Measurements from ENCODE around the gene LORICRIN.

LORICRIN gene

DNA sequence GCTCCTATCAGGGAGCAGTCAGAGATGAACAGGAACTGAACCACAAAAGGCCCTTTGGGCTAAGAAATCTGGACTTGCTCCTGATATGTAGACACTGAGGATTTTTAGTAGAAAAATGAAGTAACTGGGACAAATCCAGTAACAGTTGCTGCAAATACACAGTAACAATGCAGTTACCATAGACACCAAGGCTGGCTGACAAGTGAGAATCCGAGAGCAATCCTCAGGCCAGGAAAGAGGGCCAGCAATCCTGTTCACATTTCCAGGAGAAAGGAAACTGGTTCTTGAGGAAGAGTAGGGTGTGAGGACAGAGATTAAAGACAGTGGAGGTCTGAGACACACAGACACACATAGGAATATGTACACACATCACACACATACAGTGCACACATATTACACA is 9.3 kb upstream of the LORICRIN start:
- Histone ChIP-seq H3K36me3 (ENCODE audit: control insufficient read depth, insufficient read depth, low read length) (no peaks in the 10 kb centered on the region), H3K27me3 (ENCODE audit: control insufficient read depth, insufficient read depth, low read length) (no peaks in the 10 kb centered on the region), H3K27ac (ENCODE audit: low read depth, low read length) (no peak overlapping the region), H3K4me1 (ENCODE audit: control insufficient read depth, insufficient read depth, low read length) (no peaks in the 10 kb centered on the region), H3K4me3 (ENCODE audit: low read depth, low read length) (no peak overlapping the region), H3K9ac (ENCODE audit: low read depth, low read length) (no peak overlapping the region), H3K9me3 (ENCODE audit: control insufficient read depth, insufficient read depth, low read length) (no peaks in the 10 kb centered on the region)

- Histone ChIP-seq H3K9ac (ENCODE audit: low read depth, low read length) (no peak overlapping the region), H3K9me3 (ENCODE audit: control insufficient read depth, insufficient read depth, low read length) (no peaks in the 10 kb centered on the region), H3K27me3 (ENCODE audit: control insufficient read depth, insufficient read depth, low read length) (no peaks in the 10 kb centered on the region), H3K36me3 (ENCODE audit: control insufficient read depth, insufficient read depth, low read length) (no peaks in the 10 kb centered on the region), H3K4me1 (ENCODE audit: control insufficient read depth, insufficient read depth, low read length) (no peaks in the 10 kb centered on the region), H3K27ac (ENCODE audit: low read depth, low read length) (no peak overlapping the region), H3K4me3 (ENCODE audit: low read depth, low read length) (no peak overlapping the region)
These were observed 8.4 kb upstream of the LORICRIN start for GRCh38 chr1:153251087-153251486.

- H3K27ac ChIP-seq (ENCODE audit: low read depth, low read length) = no peak overlapping the region
These were observed 7.9 kb upstream of the LORICRIN start for GRCh38 chr1:153251562-153251961.

GRCh38 chr1:153251988-153252387 is 7.5 kb upstream of the LORICRIN start:
- H3K4me1 ChIP-seq (ENCODE audit: control insufficient read depth, insufficient read depth, low read length) = no peaks in the 10 kb centered on the region
- H3K4me3 ChIP-seq (ENCODE audit: low read depth, low read length) = no peak overlapping the region
- H3K9ac ChIP-seq (ENCODE audit: low read depth, low read length) = no peak overlapping the region
- H3K9me3 ChIP-seq (ENCODE audit: control insufficient read depth, insufficient read depth, low read length) = no peaks in the 10 kb centered on the region
- no peaks in the 10 kb centered on the region for H3K27me3 ChIP-seq (ENCODE audit: control insufficient read depth, insufficient read depth, low read length)
- no peak overlapping the region for H3K27ac ChIP-seq (ENCODE audit: low read depth, low read length)
- H3K36me3 ChIP-seq (ENCODE audit: control insufficient read depth, insufficient read depth, low read length) = no peaks in the 10 kb centered on the region

More at GRCh38 chr1:153251562-153251961, 7.9 kb upstream of the LORICRIN start:
- no peak overlapping the region for H3K4me3 ChIP-seq (ENCODE audit: low read depth, low read length)
- no peaks in the 10 kb centered on the region for H3K4me1 ChIP-seq (ENCODE audit: control insufficient read depth, insufficient read depth, low read length)
- no peaks in the 10 kb centered on the region for H3K27me3 ChIP-seq (ENCODE audit: control insufficient read depth, insufficient read depth, low read length)
- no peaks in the 10 kb centered on the region for H3K36me3 ChIP-seq (ENCODE audit: control insufficient read depth, insufficient read depth, low read length)
- no peaks in the 10 kb centered on the region for H3K9me3 ChIP-seq (ENCODE audit: control insufficient read depth, insufficient read depth, low read length)
- no peak overlapping the region for H3K9ac ChIP-seq (ENCODE audit: low read depth, low read length)

GRCh38 chr1:153253076-153253475 is 6.4 kb upstream of the LORICRIN start:
- Histone ChIP-seq H3K36me3 (ENCODE audit: control insufficient read depth, insufficient read depth, low read length) (no peaks in the 10 kb centered on the region), H3K4me3 (ENCODE audit: low read depth, low read length) (no peak overlapping the region), H3K9me3 (ENCODE audit: control insufficient read depth, insufficient read depth, low read length) (no peaks in the 10 kb centered on the region), H3K27ac (ENCODE audit: low read depth, low read length) (no peak overlapping the region), H3K27me3 (ENCODE audit: control insufficient read depth, insufficient read depth, low read length) (peaks cover 3% of the 10 kb centered on the region; the same call in 1 of the 2 replicates), H3K9ac (ENCODE audit: low read depth, low read length) (no peak overlapping the region), H3K4me1 (ENCODE audit: control insufficient read depth, insufficient read depth, low read length) (no peaks in the 10 kb centered on the region)

DNA sequence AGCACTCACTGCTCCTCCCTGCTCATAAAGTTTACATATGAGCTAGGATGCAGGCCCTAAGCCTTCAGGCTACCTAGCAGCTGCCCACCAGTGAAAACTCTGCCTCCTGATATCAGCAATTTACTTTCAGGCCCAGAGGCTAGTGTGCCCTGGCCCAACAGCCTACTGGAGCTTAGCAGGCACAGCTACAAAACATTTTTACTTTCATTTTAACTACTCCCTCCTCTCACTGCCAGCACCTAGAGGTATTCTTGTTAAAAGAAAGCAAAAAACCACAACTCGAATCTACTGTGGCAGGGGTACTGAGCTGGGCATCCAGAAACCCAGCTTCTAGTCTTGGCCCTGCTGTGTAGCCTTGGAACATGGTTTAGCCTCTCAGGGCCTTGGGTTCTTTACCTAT is 5.8 kb upstream of the LORICRIN start:
- Histone ChIP-seq H3K4me1 (ENCODE audit: control insufficient read depth, insufficient read depth, low read length) (no peaks in the 10 kb centered on the region), H3K36me3 (ENCODE audit: control insufficient read depth, insufficient read depth, low read length) (no peaks in the 10 kb centered on the region), H3K27me3 (ENCODE audit: control insufficient read depth, insufficient read depth, low read length) (peaks cover 7% of the 10 kb centered on the region), H3K9me3 (ENCODE audit: control insufficient read depth, insufficient read depth, low read length) (no peaks in the 10 kb centered on the region), H3K4me3 (ENCODE audit: low read depth, low read length) (no peak overlapping the region), H3K9ac (ENCODE audit: low read depth, low read length) (no peak overlapping the region), H3K27ac (ENCODE audit: low read depth, low read length) (no peak overlapping the region)

- H3K9ac ChIP-seq (ENCODE audit: low read depth, low read length) = no peak overlapping the region
- H3K4me3 ChIP-seq (ENCODE audit: low read depth, low read length) = peak overlapping the region; percentile 67
- no peaks in the 10 kb centered on the region for H3K36me3 ChIP-seq (ENCODE audit: control insufficient read depth, insufficient read depth, low read length)
- no peaks in the 10 kb centered on the region for H3K9me3 ChIP-seq (ENCODE audit: control insufficient read depth, insufficient read depth, low read length)
- peaks cover 72% of the 10 kb centered on the region for H3K27me3 ChIP-seq (ENCODE audit: control insufficient read depth, insufficient read depth, low read length)
- H3K27ac ChIP-seq (ENCODE audit: low read depth, low read length) = no peak overlapping the region
- H3K4me1 ChIP-seq (ENCODE audit: control insufficient read depth, insufficient read depth, low read length) = peaks cover 7% of the 10 kb centered on the region
These were observed 1.2 kb downstream of the LORICRIN start for GRCh38 chr1:153260585-153261280.

GRCh38 chr1:153261281-153262069 is 2.0 kb downstream of the LORICRIN start:
- H3K27me3 ChIP-seq (ENCODE audit: control insufficient read depth, insufficient read depth, low read length) = peaks cover 72% of the 10 kb centered on the region

GRCh38 chr1:153262070-153262366 is 2.5 kb downstream of the LORICRIN start:
- Histone ChIP-seq H3K4me1 (ENCODE audit: control insufficient read depth, insufficient read depth, low read length) (peaks cover 7% of the 10 kb centered on the region), H3K27me3 (ENCODE audit: control insufficient read depth, insufficient read depth, low read length) (peaks cover 75% of the 10 kb centered on the region), H3K9me3 (ENCODE audit: control insufficient read depth, insufficient read depth, low read length) (no peaks in the 10 kb centered on the region), H3K4me3 (ENCODE audit: low read depth, low read length) (peak overlapping the region; percentile 67), H3K27ac (ENCODE audit: low read depth, low read length) (no peak overlapping the region), H3K36me3 (ENCODE audit: control insufficient read depth, insufficient read depth, low read length) (no peaks in the 10 kb centered on the region), H3K9ac (ENCODE audit: low read depth, low read length) (no peak overlapping the region)

More at GRCh38 chr1:153261281-153262069, 2.0 kb downstream of the LORICRIN start:
- Histone ChIP-seq H3K36me3 (ENCODE audit: control insufficient read depth, insufficient read depth, low read length) (no peaks in the 10 kb centered on the region), H3K4me3 (ENCODE audit: low read depth, low read length) (peak overlapping the region; percentile 67), H3K4me1 (ENCODE audit: control insufficient read depth, insufficient read depth, low read length) (peaks cover 7% of the 10 kb centered on the region), H3K9me3 (ENCODE audit: control insufficient read depth, insufficient read depth, low read length) (no peaks in the 10 kb centered on the region), H3K9ac (ENCODE audit: low read depth, low read length) (no peak overlapping the region), H3K27ac (ENCODE audit: low read depth, low read length) (no peak overlapping the region)

- Histone ChIP-seq H3K9ac (ENCODE audit: low read depth, low read length) (no peak overlapping the region), H3K27me3 (ENCODE audit: control insufficient read depth, insufficient read depth, low read length) (peaks cover 75% of the 10 kb centered on the region), H3K4me3 (ENCODE audit: low read depth, low read length) (no peak overlapping the region; the same call in 1 of the 2 replicates), H3K36me3 (ENCODE audit: control insufficient read depth, insufficient read depth, low read length) (no peaks in the 10 kb centered on the region), H3K4me1 (ENCODE audit: control insufficient read depth, insufficient read depth, low read length) (peaks cover 7% of the 10 kb centered on the region), H3K9me3 (ENCODE audit: control insufficient read depth, insufficient read depth, low read length) (no peaks in the 10 kb centered on the region), H3K27ac (ENCODE audit: low read depth, low read length) (no peak overlapping the region)
These were observed 3.1 kb downstream of the LORICRIN start for GRCh38 chr1:153262462-153263157.

DNA sequence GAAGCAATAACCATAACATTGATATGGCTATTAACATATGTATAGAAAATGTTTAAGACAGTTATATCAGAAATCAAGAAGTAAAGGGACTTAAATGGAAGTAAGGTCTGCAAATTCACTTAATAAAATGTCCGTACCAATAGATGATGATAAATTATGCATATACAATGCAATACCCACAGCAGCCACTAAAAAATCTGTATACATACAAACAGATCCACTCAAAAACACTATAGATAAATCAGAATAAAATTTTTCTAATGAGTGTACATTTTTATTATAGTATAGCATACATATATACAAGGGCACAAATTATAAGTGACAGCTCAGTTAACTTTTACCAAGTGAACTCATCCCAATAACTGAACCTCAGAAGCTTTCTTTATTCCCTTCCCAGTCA is 6.0 kb downstream of the LORICRIN start:
- Histone ChIP-seq H3K9me3 (ENCODE audit: control insufficient read depth, insufficient read depth, low read length) (no peaks in the 10 kb centered on the region), H3K27me3 (ENCODE audit: control insufficient read depth, insufficient read depth, low read length) (peaks cover 51% of the 10 kb centered on the region)

More for the DNA sequence above, 6.0 kb downstream of the LORICRIN start:
- no peak overlapping the region for H3K4me3 ChIP-seq (ENCODE audit: low read depth, low read length)
- peaks cover 7% of the 10 kb centered on the region for H3K4me1 ChIP-seq (ENCODE audit: control insufficient read depth, insufficient read depth, low read length)
- no peak overlapping the region for H3K9ac ChIP-seq (ENCODE audit: low read depth, low read length)
- H3K27ac ChIP-seq (ENCODE audit: low read depth, low read length) = no peak overlapping the region
- H3K36me3 ChIP-seq (ENCODE audit: control insufficient read depth, insufficient read depth, low read length) = no peaks in the 10 kb centered on the region

Data from HUES48 (cell line).